Motor neuron (in vitro differentiated cells): ENCODE measurements around the gene IRAK1BP1. TPM values are rescaled to one million over a fixed set of nuclear protein-coding genes. Genes with fewer than 3 reads are reported as not detected.
A peak's percentile ranks its signal among the peaks of the same experiment; 100 is the strongest.
"Not testable (repeated sequence)": the region's sequence is repeated elsewhere in the genome, so short reads cannot be mapped to it uniquely, and the experiment has no call there.

Source experiments
- ATAC-seq, 8 experiments: fragments of 200-7000 bp; cut with Tn5 transposase; replicated peaks in 6 of 8; 2 replicates each; pipeline ENCODE4 v1.8.0; 2021; ENCODE audit warnings: mild to moderate bottlenecking in 8 of 8, moderate library complexity in 8 of 8
- H3K27ac ChIP-seq, 2 donors: fragments of 250-450 bp; sonication (Bioruptor Pico); 2 replicates each; pipeline ENCODE4 v1.9.0; 2021; ENCODE audit warnings: antibody characterized with exemption in 2 of 2, mild to moderate bottlenecking in 2 of 2, moderate library complexity in 1 of 2
- H3K4me1 ChIP-seq, 2 donors: fragments of 250-450 bp; sonication (Bioruptor Pico); replicated peaks in 1 of 2; 2 replicates each; pipeline ENCODE4 v1.6.1; 2021; ENCODE audit warnings: antibody characterized with exemption in 2 of 2, mild to moderate bottlenecking in 2 of 2, moderate library complexity in 1 of 2
- H3K4me3 ChIP-seq, 5 donors: fragments of 250-450 bp; sonication (Bioruptor Pico); 2 replicates each; pipeline ENCODE4 v1.9.0; 2021; ENCODE audit warnings: antibody characterized with exemption in 5 of 5, mild to moderate bottlenecking in 5 of 5, moderate library complexity in 4 of 5
- WGBS, 10 experiments: fragments of 450-650 bp; shearing (Covaris generic); methylation state at CpG; one replicate each; pipeline ENCODE4 v1.0.0; 2022; 5-methylcytosine and 5-hydroxymethylcytosine counted together
- in situ Hi-C, 9 experiments: fragments of 400-800 bp; cut with MboI; loops; one replicate each; pipeline ENCODE4 v1.15.0; 2021; ENCODE audit warnings: low sequenced_read_pairs in 9 of 9, low pct_unique_long_range_greater_than_20kb in 2 of 9; ENCODE audit not compliant: unreplicated experiment in 9 of 9
- total RNA-seq, 8 experiments: library from RNA; unstranded; fragments of 300-600 nt; gene quantifications; 2 replicates each; pipeline versions ENCODE4 v1.2.3 to v1.2.4, GENCODE V29; 2022

Gene IRAK1BP1
- total RNA-seq, 8 experiments from 2014 or later: 3.1 to 16.1 (median 8.3) TPM

GRCh38 chr6:78910591-78911171 lies 43.3 kb downstream of the IRAK1BP1 start:
- WGBS, 10 experiments: 0 to 61% (median 42%) methylated on average over 1 to 35 of the region's 49 CpGs; no CpG with 5 or more reads in 1 of the 10 experiments
- in situ Hi-C loops: no loop called here
- peak in 5 of 8 experiments; percentile 56 to 93 (median 80) for ATAC-seq
- H3K4me1 ChIP-seq: no peaks in the 10 kb centered on the region
- peak overlapping the region in 3 of 5 donors; percentile 15 to 22 (median 22) for H3K4me3 ChIP-seq
- no peak overlapping the region for H3K27ac ChIP-seq

- H3K4me1 ChIP-seq: no peaks in the 10 kb centered on the region
- no peak for ATAC-seq
- no peak overlapping the region for H3K27ac ChIP-seq
- in situ Hi-C loops: no loop called here
- no peak overlapping the region for H3K4me3 ChIP-seq
- 20 to 100% (median 83%) methylated on average over 1 to 9 of the region's 9 CpGs; no CpG with 5 or more reads in 1 of the 10 experiments for WGBS, 10 experiments
Measured at GRCh38 chr6:78911218-78911940, 44.0 kb downstream of the IRAK1BP1 start.

GRCh38 chr6:78916411-78916810 lies 49.1 kb downstream of the IRAK1BP1 start:
- Histone ChIP-seq H3K27ac (no peak overlapping the region), H3K4me1 (no peaks in the 10 kb centered on the region), H3K4me3 (no peak overlapping the region)
- no peak for ATAC-seq
- in situ Hi-C loops: no loop called here
- WGBS, 10 experiments: 33 to 100% (median 90%) methylated on average over 1 to 3 of the region's 3 CpGs; no CpG with 5 or more reads in 2 of the 10 experiments

- ATAC-seq: no peak
- 75 to 88% (median 86%) methylated on average over 1 of the region's 1 CpG; no CpG with 5 or more reads in 7 of the 10 experiments for WGBS, 10 experiments
- H3K4me1 ChIP-seq: no peaks in the 10 kb centered on the region
- in situ Hi-C loops: no loop called here
- H3K4me3 ChIP-seq: no peak overlapping the region
- H3K27ac ChIP-seq: no peak overlapping the region
Measured at GRCh38 chr6:78917788-78918187, 50.4 kb downstream of the IRAK1BP1 start.

- WGBS, 10 experiments: 59 to 100% (median 91%) methylated on average over 1 to 10 of the region's 10 CpGs; no CpG with 5 or more reads in 5 of the 10 experiments
- ATAC-seq, H3K27ac ChIP-seq, in situ Hi-C loops, H3K4me3 ChIP-seq, H3K4me1 ChIP-seq: not testable (repeated sequence)
Measured at GRCh38 chr6:78921168-78921567, 53.8 kb downstream of the IRAK1BP1 start.

- Histone ChIP-seq H3K4me3 (no peak overlapping the region), H3K27ac (no peak overlapping the region), H3K4me1 (no peaks in the 10 kb centered on the region)
- ATAC-seq: no peak
- in situ Hi-C loops: no loop called here
- WGBS, 10 experiments: 17 to 100% (median 98%) methylated on average over 1 to 3 of the region's 3 CpGs
Measured at GRCh38 chr6:78925317-78925716, 58.0 kb downstream of the IRAK1BP1 start.

GRCh38 chr6:78935553-78935952 lies 68.2 kb downstream of the IRAK1BP1 start:
- 93 to 100% (median 100%) methylated on average over 1 to 2 of the region's 2 CpGs; no CpG with 5 or more reads in 1 of the 10 experiments for WGBS, 10 experiments

GRCh38 chr6:78936515-78936914 lies 69.2 kb downstream of the IRAK1BP1 start:
- H3K27ac ChIP-seq: no peak overlapping the region
- no peak for ATAC-seq
- 60 to 100% (median 100%) methylated on average over 1 to 2 of the region's 2 CpGs; no CpG with 5 or more reads in 1 of the 10 experiments for WGBS, 10 experiments
- in situ Hi-C loops: no loop called here
- no peak overlapping the region for H3K4me3 ChIP-seq
- no peaks in the 10 kb centered on the region for H3K4me1 ChIP-seq

More at GRCh38 chr6:78935553-78935952, 68.2 kb downstream of the IRAK1BP1 start:
- in situ Hi-C loops: no loop called here
- no peaks in the 10 kb centered on the region for H3K4me1 ChIP-seq
- ATAC-seq: no peak
- no peak overlapping the region for H3K27ac ChIP-seq
- H3K4me3 ChIP-seq: no peak overlapping the region

GRCh38 chr6:78942446-78942845 lies 75.1 kb downstream of the IRAK1BP1 start:
- WGBS, 10 experiments: 80 to 100% (median 90%) methylated on average over 1 of the region's 1 CpG; no CpG with 5 or more reads in 6 of the 10 experiments
- Histone ChIP-seq H3K4me1 (no peaks in the 10 kb centered on the region), H3K27ac (no peak overlapping the region), H3K4me3 (no peak overlapping the region)
- ATAC-seq: no peak
- in situ Hi-C loops: no loop called here

- Histone ChIP-seq H3K27ac (no peak overlapping the region), H3K4me3 (no peak overlapping the region), H3K4me1 (no peaks in the 10 kb centered on the region)
- in situ Hi-C loops: no loop called here
- no peak for ATAC-seq
- 0 to 100% (median 100%) methylated on average over 1 to 2 of the region's 2 CpGs; no CpG with 5 or more reads in 1 of the 10 experiments for WGBS, 10 experiments
Measured at GRCh38 chr6:78947529-78947928, 80.2 kb downstream of the IRAK1BP1 start.

GRCh38 chr6:78947962-78948361 lies 80.6 kb downstream of the IRAK1BP1 start:
- H3K27ac ChIP-seq: no peak overlapping the region
- ATAC-seq: no peak
- H3K4me1 ChIP-seq: no peaks in the 10 kb centered on the region
- 81 to 100% (median 100%) methylated on average over 1 to 2 of the region's 2 CpGs for WGBS, 10 experiments
- H3K4me3 ChIP-seq: no peak overlapping the region
- in situ Hi-C loops: no loop called here

- Histone ChIP-seq H3K4me1 (no peaks in the 10 kb centered on the region), H3K27ac (no peak overlapping the region), H3K4me3 (no peak overlapping the region)
- in situ Hi-C loops: no loop called here
- no peak for ATAC-seq
- WGBS, 10 experiments: 92 to 100% (median 100%) methylated on average over 1 to 3 of the region's 3 CpGs; no CpG with 5 or more reads in 1 of the 10 experiments
Measured at GRCh38 chr6:78948785-78949184, 81.4 kb downstream of the IRAK1BP1 start.

GRCh38 chr6:78952362-78952761 lies 85.0 kb downstream of the IRAK1BP1 start:
- Histone ChIP-seq H3K4me3 (no peak overlapping the region), H3K4me1 (no peaks in the 10 kb centered on the region), H3K27ac (no peak overlapping the region)
- in situ Hi-C loops: no loop called here
- no peak for ATAC-seq
- WGBS, 10 experiments: 83 to 100% (median 100%) methylated on average over 1 of the region's 1 CpG; no CpG with 5 or more reads in 7 of the 10 experiments
